GM18951 (cell line): Measurements from ENCODE around the gene CITED1.

Experiments used
- POLR2A ChIP-seq: IDR thresholded peaks from 4 replicates; pipeline ENCODE4 v1.6.1; 2011; ENCODE audit warnings: mild to moderate bottlenecking; ENCODE audit not compliant: insufficient read length, insufficient read depth; ENCODE audit errors: extremely low read depth
- in situ Hi-C: fragments of 300-500 bp; cut with MboI; formaldehyde crosslinking; loops from one replicate; pipeline ENCODE4 v1.12.0; 2022; ENCODE audit warnings: low sequenced_read_pairs, mixed read lengths, inconsistent platforms; ENCODE audit not compliant: unreplicated experiment

Gene CITED1

DNA sequence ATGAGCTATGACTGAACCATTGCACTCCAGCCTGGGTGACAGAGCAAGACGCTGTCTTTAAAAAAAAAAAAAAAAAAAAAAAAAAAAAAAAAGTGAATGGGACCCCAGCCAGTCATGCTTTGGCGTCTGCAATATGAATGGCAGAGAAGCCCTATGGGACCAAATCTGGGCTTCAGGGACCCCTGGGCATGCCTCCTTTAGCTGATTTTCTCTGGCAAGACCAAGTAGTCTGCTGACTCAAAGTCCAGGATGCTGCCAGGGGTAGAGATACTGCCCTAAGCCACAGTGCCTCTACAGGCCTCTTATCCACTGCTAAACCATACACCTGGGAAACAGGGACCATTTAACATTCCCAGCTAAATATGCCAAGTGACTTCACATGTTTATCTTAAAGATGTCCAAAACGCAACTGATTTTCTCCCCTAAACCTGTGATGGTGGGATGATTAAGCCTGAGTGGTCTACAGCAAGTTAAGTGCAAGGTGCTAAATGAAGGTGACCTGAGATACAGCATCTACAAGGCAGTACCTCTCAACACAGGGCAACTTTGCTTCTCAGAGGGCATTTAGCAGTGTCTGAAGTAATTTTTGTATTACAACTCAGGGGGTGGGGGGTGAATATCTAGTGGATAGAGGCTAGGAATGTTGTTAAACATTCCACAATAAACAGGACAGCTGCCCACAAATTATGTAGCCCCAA, 34.5 kb downstream of the CITED1 start:
- TF ChIP-seq POLR2A, result peak; percentile 21
- in situ Hi-C loops, result no loop called here

GRCh38 chrX:72270316-72270866, 35.3 kb downstream of the CITED1 start:
- in situ Hi-C loops, result no loop called here
- TF ChIP-seq POLR2A, result peak; percentile 26

DNA sequence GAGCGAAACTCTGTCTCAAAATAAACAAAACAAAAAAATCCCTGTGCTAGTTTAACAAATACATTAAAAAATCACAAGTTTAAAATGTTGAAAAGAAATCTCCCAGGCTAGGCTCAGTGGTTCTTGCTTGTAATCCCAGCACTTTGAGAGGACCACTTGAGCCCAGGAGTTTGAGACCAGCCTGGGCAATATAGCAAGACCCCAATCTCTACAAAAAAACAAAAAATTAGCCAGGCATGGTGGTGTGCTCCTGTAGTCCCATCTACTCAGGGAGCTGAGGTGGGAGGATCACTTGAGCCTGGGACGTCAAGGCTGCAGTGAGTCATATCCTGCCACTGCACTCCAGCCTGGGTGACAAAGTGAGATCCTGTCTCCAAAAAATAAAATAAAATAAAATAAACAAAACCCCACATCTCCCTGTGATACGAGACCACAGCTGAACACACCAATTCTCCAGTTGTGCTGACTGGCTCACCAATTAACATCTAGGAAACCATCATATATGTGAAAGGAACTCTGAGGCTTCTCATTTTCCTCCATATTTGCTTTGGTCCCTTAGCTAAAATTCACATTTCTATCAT, 36.0 kb downstream of the CITED1 start:
- TF ChIP-seq POLR2A, result no peak
- in situ Hi-C loops, result no loop called here

DNA sequence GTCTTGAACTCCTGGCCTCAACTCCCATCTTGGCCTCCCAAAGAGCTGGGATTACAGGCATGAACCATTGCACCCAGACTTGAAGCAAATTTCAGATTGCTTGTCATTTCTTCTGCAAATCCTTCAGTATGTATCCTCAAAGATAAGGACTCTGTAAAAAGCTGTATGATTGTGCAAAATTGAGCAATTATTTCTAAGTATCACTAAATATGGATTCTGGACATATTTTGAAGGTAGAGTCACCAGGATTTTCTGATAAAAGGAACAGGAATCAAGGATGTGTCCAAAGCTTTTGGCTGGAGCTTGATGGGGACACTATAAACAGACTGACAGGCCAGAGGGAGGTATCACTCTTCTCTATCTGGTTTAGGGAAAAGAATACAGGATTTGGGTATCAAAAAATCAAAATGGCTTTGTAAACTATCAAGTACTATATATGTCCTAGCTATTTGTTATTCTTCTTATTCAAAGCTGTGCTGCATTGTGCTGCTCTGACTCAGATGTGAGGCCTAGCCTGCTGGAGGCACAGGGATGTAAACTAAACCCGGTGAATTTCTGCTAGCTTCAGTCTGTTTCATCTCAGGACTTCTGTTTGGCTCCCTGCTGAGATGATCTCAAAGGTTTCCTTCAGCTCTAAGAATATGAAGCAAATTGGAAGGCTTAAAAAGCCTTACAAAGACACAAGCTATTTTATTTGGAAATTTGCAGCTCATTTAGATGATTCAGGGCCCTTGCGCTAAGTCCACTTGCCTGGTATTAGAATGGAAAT, 36.9 kb downstream of the CITED1 start:
- no peak for TF ChIP-seq POLR2A
- in situ Hi-C loops, result no loop called here

- TF ChIP-seq POLR2A, result no peak
- in situ Hi-C loops, result no loop called here
Observed at GRCh38 chrX:72265263-72265662, 40.5 kb downstream of the CITED1 start.

- TF ChIP-seq POLR2A, result no peak
- in situ Hi-C loops, result no loop called here
Observed at GRCh38 chrX:72262077-72262476, 43.6 kb downstream of the CITED1 start.

- no peak for TF ChIP-seq POLR2A
- in situ Hi-C loops, result no loop called here
Observed at GRCh38 chrX:72260448-72260847, 45.3 kb downstream of the CITED1 start.

DNA sequence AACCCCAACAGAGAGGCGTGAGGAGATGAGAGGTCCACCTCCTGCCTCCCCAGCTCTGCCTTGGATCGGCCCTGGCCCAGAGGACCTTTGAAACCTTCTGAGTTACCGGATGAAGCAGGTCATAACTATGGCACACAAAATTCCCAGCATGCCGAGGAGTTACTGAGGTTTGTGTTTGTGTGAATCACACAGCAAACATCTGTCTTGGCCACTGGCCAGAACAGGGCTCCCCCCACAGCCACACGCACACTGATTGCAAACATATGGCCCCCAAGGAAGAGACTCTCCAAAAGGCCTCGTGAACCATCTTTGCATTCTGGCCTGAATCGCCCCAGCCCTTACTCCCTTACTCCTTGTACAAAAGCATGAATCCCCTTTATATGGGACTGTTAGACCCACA, 47.5 kb downstream of the CITED1 start:
- in situ Hi-C loops, result no loop called here
- no peak for TF ChIP-seq POLR2A

DNA sequence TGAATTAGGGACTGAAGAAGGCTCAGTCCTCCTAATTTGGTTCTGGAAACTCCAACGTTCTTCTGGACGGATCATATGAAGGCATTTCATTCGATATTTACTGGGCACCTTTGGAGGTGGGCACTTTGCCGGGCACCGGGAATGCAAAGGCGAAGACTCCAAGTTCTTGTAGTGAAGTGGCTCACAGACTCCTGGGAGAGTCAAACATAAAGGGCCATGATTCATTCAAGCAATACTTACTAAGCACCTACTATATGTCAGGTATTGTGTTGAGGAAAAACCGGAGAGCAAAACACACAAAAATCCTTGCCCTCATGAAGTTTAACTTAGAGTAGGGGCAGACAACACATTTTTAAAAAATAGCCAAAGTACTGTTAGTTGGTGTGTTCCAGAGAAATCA, 49.9 kb downstream of the CITED1 start:
- TF ChIP-seq POLR2A, result no peak
- in situ Hi-C loops, result no loop called here

DNA sequence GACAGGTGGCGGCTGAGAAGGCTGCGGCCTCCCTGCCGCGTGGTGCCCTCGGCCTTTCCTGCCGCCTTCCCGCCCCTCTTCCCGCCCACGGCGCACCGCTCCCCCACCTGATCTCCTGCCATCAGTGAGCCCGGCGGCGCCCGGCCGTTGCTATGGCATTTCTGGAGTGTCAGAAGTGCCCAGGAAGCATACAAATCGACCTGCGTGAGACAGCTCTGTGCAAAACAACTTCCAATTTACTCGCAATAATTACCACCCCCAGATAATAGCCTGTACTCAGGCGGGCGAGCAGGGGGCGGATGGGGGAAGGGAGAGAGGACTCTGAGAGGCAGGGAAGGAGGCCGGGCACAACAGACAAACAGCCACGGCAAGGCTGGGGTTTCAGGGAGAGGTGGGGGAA, 50.3 kb downstream of the CITED1 start:
- in situ Hi-C loops, result no loop called here
- no peak for TF ChIP-seq POLR2A

DNA sequence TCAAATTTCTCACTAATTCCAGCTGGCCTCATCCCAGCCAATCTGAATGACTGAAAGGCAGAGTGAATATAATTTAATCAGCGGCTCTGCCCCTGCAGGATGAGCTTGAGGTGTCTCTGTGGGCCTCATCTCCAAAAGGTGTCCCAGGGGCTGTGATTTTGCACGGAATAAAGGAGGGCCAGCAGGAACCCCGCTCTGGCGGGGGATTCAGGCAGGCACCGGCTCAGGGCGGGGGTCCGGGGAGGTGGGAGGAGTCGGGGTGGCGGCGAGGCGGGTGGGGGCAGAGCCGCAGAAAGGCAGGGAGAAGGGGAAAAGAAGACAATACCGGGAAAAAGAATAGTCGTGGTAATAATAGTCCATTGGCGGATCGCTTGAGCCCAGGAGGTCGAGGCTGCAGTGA, 50.9 kb downstream of the CITED1 start:
- in situ Hi-C loops, result no loop called here

GRCh38 chrX:72253686-72254085, 52.0 kb downstream of the CITED1 start:
- TF ChIP-seq POLR2A, result no peak
- in situ Hi-C loops, result no loop called here

More for the DNA sequence above, 50.9 kb downstream of the CITED1 start:
- no peak for TF ChIP-seq POLR2A
